Panc1 (cell line): ENCODE measurements around the gene GSC2. TPM values are rescaled to one million over a fixed set of nuclear protein-coding genes. Genes with fewer than 3 reads are reported as not detected.

ENCODE experiments used
- ATAC-seq: fragments of 200-7000 bp; cut with Tn5 transposase; 2 replicates; pipeline ENCODE4 v1.9.1; 2020; ENCODE audit warnings: mild to moderate bottlenecking, moderate library complexity
- BruUV-seq: library from RNA; stranded (reverse); fragments of 400-500 nt; replicated peaks from 2 replicates; lab custom pipeline; 2021; lab: Mats Ljungman, UMichigan
- CTCF ChIA-PET: fragments of 300-600 bp; sonication (Branson Sonifier 250); formaldehyde crosslinking; loops from one replicate; lab custom pipeline; 2022; ENCODE audit warnings: antibody characterized with exemption; lab: Charles Lee
- POLR2A ChIA-PET: fragments of 300-600 bp; sonication (Branson Sonifier 250); formaldehyde crosslinking; loops from one replicate; lab custom pipeline; 2022; ENCODE audit warnings: antibody characterized with exemption; lab: Charles Lee
- DNase-seq: peaks from one replicate; pipeline ENCODE4 v3.0.0-alpha.2; 2010; ENCODE audit warnings: low read depth, low spot score
- H3K27ac ChIP-seq: 2 replicates; pipeline ENCODE4 v1.5.1; 2011; ENCODE audit warnings: mild to moderate bottlenecking, low read length, inconsistent platforms
- H3K27me3 ChIP-seq: fragments of 200-500 bp; sonication (Bioruptor generic); 2 replicates; pipeline ENCODE4 v1.6.0; 2014; ENCODE audit warnings: low read length, inconsistent platforms; ENCODE audit not compliant: control insufficient read depth, insufficient read depth
- H3K36me3 ChIP-seq: fragments of 200-500 bp; sonication (Bioruptor generic); 2 replicates; pipeline ENCODE4 v1.5.1; 2014; ENCODE audit warnings: inconsistent platforms, mild to moderate bottlenecking, low read length, moderate library complexity; ENCODE audit not compliant: control insufficient read depth, insufficient read depth
- H3K4me1 ChIP-seq: 2 replicates; pipeline ENCODE4 v1.5.1; 2011; ENCODE audit warnings: inconsistent platforms, mild to moderate bottlenecking, low read length, moderate library complexity; ENCODE audit not compliant: control insufficient read depth, insufficient read depth
- H3K4me3 ChIP-seq, 2 experiments: 2 replicates each; pipeline ENCODE4 v1.5.1; 2011 to 2012; ENCODE audit warnings: low read depth in 2 of 2, low read length in 2 of 2, mild to moderate bottlenecking in 2 of 2, inconsistent platforms in 1 of 2, moderate library complexity in 1 of 2
- H3K9me3 ChIP-seq: fragments of 200-500 bp; sonication (Bioruptor generic); 2 replicates; pipeline ENCODE4 v1.5.1; 2014; ENCODE audit warnings: low read depth, mild to moderate bottlenecking, inconsistent platforms, low read length, moderate library complexity; ENCODE audit not compliant: control insufficient read depth, insufficient read depth
- CTCF ChIP-seq: fragments of 450-650 bp; IDR thresholded peaks from 2 replicates; pipeline ENCODE4 v1.5.1; 2017; ENCODE audit warnings: mild to moderate bottlenecking
- POLR2AphosphoS5 ChIP-seq: IDR thresholded peaks from 2 replicates; pipeline ENCODE4 v1.6.1; 2012; ENCODE audit warnings: mild to moderate bottlenecking, low read depth, low read length, moderate library complexity
- REST ChIP-seq, 2 experiments: IDR thresholded peaks; 2 replicates each; pipeline ENCODE4 v1.6.1; 2011 to 2012; ENCODE audit warnings: low read depth in 2 of 2, control low read depth in 1 of 2, low read length in 1 of 2, mild to moderate bottlenecking in 1 of 2, moderate library complexity in 1 of 2; ENCODE audit not compliant: insufficient read depth in 1 of 2
- SIN3A ChIP-seq: IDR thresholded peaks from 2 replicates; pipeline ENCODE4 v1.6.1; 2012; ENCODE audit warnings: low read depth, mild to moderate bottlenecking, low read length, moderate library complexity, borderline replicate concordance; ENCODE audit not compliant: insufficient read depth
- TCF7L2 ChIP-seq: IDR thresholded peaks from 2 replicates; pipeline ENCODE4 v1.6.1; 2011; ENCODE audit warnings: mild to moderate bottlenecking, low read depth, low read length, inconsistent platforms
- in situ Hi-C: cut with HindIII; loops from 2 replicates; pipeline ENCODE4 v1.10.0; 2016; ENCODE audit warnings: low sequenced_read_pairs, low pct_unique_long_range_greater_than_20kb
- intact Hi-C: fragments of 100-400 bp; cut with micrococcal nuclease; formaldehyde crosslinking; loops from one replicate; pipeline ENCODE4 v1.10.0; 2022; ENCODE audit not compliant: unreplicated experiment
- total RNA-seq: library from RNA; stranded (reverse); gene quantifications from one replicate; pipeline ENCODE4 v1.2.1, GENCODE V29; 2021; ENCODE audit not compliant: unreplicated experiment

The GSC2 gene
- total RNA-seq, 1 experiment from 2014 or later = 0.23 TPM

- no peaks in the 10 kb centered on the region for H3K36me3 ChIP-seq
- no peak for DNase-seq
- H3K27me3 ChIP-seq = no peaks in the 10 kb centered on the region
- ATAC-seq = no peak
- in situ Hi-C loops (no loop called here), intact Hi-C loops (no loop called here)
- no peak overlapping the region for H3K27ac ChIP-seq
- H3K9me3 ChIP-seq = no peaks in the 10 kb centered on the region
- no peaks in the 10 kb centered on the region for H3K4me1 ChIP-seq
- no peak overlapping the region for H3K4me3 ChIP-seq
- TF ChIP-seq REST (IDR thresholded peaks at IDR 0.05; ENCODE audit: insufficient read depth in 1 of 2, low read depth in 2 of 2, low read length in 1 of 2) = no peak
- no peak for TF ChIP-seq POLR2AphosphoS5
- TF ChIP-seq TCF7L2 = no peak
- no peak for TF ChIP-seq CTCF
- TF ChIP-seq SIN3A = no peak
- BruUV-seq = TSS peak; percentile 44
- ChIA-PET CTCF (no interaction called here), POLR2A (no interaction called here)
Observed at GRCh38 chr22:19197997-19198865, 48.1 kb upstream of the GSC2 start.

- POLR2A ChIA-PET = no interaction called here
- in situ Hi-C loops = no loop called here
- H3K27ac ChIP-seq = no peak overlapping the region
Observed at GRCh38 chr22:19196841-19197612, 46.9 kb upstream of the GSC2 start.

More at GRCh38 chr22:19196841-19197612, 46.9 kb upstream of the GSC2 start:
- TF ChIP-seq CTCF (no peak), REST (IDR thresholded peaks at IDR 0.05; ENCODE audit: insufficient read depth in 1 of 2, low read depth in 2 of 2, low read length in 1 of 2) (no peak), POLR2AphosphoS5 (no peak), SIN3A (no peak)
- BruUV-seq = no TSS peak
- Histone ChIP-seq H3K4me3 (no peak overlapping the region), H3K9me3 (no peaks in the 10 kb centered on the region), H3K27me3 (no peaks in the 10 kb centered on the region), H3K4me1 (no peaks in the 10 kb centered on the region), H3K36me3 (no peaks in the 10 kb centered on the region)
- CTCF ChIA-PET = no interaction called here
- DNase-seq (no peak), ATAC-seq (no peak)
- intact Hi-C loops = no loop called here
